GM19452 (cell line): ENCODE data around the gene CAPN15.

Experiments used
- ATAC-seq: cut with Tn5 transposase; IDR thresholded peaks from one replicate; pipeline ENCODE4 v1.9.1; 2021; ENCODE audit not compliant: unreplicated experiment

CAPN15 gene

DNA sequence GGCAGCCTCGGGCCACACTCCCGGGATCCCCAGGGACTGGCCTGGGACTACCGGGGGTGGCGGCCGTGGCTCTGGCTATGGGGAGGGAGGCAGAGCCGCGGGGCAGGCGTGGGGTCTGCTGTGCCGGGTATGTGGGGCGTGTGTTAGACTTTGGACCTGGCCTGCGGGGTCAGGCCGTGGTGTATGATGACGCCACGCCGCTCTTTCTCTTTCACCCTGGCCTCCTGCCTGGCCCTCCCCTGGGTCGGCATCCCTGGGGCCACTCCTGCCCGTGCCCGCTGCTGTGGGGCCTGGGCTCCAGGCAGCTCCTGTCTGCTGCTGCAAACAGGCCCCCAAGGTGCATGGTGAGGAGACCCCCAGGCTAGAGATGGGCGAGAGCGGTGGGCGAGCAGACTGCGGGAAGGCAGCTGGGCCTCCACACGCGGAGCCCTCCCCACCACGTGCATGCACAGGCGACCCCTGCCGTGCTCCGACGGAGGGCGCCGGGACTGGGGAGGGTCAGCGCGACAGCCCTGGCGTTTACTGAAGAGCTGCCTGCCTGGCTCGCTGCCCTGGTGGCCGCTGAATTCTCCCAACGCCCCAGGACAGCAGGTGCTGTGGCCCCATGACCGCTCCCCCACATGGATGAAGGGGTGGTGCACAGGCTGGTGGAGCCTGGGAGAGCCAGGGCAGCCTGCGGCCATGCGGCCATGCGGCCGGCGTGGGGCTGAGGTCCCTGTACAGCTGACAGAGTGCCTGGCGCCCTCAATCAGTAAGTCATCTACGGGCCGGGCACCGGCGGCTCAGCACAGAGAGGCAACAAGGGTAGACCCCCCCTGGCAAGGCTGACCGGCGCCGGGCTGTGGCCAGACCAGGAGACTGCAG is 16.0 kb downstream of the CAPN15 start:
- no peak for ATAC-seq

DNA sequence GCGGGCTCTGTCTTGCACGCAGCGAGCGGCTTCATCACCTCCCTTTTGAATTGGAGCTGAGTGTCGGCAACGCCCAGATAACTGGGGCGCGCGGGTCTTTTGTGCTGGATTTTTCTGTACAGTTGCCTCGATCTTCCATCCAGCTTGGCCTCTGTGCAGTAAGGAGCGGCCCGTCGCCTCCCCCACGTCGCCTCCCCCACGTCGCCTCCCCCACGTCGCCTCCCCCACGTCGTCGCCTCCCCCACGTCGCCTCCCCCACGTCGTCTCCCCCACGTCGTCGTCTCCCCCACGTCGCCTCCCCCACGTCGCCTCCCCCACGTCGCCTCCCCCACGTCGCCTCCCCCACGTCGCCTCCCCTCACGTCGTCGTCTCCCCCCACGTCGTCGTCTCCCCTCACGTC is 17.0 kb downstream of the CAPN15 start:
- ATAC-seq, result no peak

DNA sequence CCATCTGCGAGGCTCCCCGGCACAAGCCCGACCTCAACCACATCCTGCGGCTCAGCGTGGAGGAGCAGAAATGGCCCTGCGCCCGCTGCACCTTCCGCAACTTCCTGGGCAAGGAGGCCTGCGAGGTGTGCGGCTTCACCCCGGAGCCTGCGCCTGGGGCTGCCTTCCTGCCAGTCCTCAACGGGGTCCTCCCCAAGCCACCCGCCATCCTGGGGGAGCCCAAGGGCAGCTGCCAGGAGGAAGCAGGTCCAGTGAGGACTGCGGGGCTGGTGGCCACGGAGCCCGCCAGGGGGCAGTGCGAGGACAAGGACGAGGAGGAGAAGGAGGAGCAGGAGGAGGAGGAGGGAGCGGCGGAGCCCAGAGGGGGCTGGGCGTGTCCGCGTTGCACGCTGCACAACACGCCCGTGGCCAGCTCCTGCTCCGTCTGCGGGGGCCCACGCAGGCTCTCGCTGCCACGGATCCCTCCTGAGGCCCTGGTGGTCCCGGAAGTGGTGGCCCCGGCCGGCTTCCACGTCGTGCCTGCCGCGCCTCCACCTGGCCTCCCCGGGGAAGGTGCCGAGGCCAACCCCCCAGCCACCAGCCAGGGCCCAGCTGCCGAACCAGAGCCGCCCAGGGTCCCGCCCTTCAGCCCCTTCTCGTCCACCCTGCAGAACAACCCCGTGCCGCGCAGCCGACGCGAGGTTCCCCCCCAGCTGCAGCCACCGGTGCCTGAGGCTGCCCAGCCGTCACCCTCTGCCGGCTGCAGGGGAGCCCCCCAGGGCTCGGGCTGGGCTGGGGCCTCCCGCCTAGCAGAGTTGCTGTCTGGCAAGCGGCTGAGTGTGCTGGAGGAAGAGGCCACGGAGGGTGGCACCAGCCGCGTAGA is 19.6 kb downstream of the CAPN15 start:
- ATAC-seq, result no peak

DNA sequence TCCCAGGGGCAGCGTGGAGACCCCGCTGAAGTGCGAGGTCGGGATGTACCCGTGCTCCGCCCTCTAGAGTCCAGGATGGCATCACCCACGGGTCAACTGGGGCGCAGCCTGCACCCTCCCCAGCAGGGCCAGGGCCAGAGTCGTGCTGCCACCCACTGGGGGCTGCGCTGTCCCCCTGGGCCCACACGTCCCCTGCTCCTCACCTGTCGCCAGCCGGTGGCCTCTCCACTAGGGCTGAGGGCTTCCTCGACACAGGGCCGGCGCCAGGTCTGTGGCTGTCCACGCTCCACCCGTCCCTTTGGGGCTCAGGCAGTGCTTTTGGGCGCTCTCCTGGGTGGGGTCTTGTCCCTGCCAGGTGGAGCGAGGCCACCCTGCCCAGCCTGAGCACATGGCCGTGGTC is 21.1 kb downstream of the CAPN15 start:
- ATAC-seq, result no peak

DNA sequence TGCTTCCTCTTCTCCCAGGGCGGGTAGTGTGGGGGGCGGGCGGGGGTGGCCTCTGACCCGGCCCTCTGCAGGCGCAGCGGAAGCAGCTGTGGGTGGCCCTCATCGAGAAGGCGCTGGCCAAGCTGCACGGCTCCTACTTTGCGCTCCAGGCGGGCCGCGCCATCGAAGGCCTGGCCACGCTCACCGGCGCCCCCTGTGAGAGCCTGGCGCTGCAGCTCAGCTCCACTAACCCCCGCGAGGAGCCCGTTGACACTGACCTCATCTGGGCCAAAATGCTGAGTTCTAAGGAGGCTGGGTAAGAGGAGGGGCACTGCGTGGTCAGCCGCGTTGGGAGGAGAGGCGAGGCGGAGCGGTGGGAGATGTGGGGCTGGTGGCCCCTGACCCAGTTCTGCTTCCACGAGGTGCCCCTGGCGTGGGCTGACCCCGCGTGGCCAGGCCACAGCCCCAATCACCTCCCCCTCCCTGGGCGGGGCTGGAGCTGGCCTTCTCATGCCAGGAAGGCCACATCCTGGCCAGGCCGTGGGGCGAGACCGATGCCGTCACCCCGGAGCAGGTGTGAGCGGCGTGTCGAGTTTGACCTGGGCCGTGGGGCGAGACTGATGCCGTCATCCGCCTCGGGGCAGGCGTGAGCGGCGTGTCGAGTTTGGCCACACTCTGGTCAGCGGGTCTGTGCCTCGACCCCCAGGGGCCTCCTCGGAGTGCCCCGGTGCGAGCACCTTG is 22.2 kb downstream of the CAPN15 start:
- no peak for ATAC-seq

DNA sequence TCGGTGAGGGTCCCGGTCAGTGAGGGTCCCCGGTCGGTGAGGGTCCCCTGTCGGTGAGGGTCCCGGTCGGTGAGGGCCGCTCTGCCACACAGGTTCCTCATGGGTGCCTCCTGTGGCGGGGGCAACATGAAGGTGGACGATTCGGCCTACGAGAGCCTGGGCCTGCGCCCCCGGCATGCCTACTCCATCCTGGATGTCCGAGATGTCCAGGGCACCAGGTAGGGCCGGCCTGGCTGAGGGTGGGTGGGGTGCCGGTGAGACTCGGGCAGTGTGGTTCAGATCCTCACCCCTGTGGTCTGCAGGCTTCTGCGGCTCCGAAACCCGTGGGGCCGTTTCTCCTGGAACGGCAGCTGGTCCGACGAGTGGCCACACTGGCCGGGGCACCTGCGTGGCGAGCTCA is 23.7 kb downstream of the CAPN15 start:
- no peak for ATAC-seq

DNA sequence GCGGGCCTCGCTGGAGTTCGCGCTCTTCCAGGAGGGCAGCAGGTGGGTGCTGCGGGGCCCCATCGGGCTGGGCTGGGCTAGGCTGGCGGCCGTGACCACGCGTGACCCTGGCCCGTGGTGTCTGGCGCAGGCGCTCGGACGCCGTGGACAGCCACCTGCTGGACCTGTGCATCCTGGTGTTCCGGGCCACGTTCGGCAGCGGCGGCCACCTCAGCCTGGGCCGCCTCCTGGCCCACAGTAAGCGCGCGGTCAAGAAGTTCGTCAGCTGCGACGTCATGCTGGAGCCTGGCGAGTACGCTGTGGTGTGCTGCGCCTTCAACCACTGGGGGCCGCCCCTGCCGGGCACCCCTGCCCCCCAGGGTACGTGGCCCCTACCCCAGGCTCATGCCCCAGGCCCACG is 24.7 kb downstream of the CAPN15 start:
- no peak for ATAC-seq

DNA sequence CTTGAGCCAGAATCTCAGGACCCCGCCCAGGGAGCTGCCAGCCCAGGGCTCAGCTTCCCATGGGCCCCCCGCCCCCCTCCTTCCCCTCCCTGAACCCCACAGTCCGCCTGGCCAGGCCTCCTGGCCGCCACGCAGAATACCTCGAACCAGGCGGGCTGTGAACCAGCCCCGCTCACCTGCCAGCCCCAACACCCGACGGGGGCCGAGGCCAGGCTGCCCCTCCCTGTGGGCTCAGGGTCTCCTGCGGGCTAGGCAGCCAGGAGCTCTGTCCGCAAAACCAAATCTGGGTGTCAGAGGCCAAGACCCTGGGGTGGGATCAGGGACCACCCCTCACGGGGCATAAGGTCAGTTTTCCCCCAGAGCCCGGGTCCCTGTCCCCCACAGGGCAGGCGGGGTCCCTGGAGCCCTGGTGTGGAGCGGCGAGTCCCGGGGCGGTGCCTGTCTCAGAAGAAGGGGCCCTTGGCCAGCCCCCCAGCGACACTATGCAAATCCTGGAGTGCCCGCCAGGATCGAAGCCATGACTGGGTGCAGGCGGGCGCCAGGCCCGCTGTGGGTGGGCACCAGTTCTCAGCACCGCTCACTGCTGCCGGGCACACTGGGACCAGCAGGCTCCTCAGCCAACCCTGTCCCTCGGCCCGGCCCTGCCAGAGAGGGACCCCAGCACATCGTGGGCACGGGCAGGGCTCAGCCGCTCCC is 26.2 kb downstream of the CAPN15 start:
- ATAC-seq, result no peak

DNA sequence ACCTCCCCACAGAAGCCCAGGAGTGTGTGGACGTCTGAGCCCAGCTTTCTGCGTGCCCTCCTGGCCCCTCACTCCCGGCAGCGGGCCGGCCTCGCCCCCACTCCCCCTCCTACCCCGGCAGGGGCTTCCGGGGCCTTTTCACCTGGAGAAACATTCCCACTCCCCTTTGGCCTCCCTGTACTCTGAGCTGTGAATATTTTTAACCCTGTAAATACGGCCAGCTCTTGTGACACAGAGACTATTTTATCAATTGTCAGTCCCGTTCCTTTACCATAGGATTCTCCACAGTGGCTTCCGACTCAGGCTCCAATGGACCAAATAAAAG is 26.7 kb downstream of the CAPN15 start:
- no peak for ATAC-seq

DNA sequence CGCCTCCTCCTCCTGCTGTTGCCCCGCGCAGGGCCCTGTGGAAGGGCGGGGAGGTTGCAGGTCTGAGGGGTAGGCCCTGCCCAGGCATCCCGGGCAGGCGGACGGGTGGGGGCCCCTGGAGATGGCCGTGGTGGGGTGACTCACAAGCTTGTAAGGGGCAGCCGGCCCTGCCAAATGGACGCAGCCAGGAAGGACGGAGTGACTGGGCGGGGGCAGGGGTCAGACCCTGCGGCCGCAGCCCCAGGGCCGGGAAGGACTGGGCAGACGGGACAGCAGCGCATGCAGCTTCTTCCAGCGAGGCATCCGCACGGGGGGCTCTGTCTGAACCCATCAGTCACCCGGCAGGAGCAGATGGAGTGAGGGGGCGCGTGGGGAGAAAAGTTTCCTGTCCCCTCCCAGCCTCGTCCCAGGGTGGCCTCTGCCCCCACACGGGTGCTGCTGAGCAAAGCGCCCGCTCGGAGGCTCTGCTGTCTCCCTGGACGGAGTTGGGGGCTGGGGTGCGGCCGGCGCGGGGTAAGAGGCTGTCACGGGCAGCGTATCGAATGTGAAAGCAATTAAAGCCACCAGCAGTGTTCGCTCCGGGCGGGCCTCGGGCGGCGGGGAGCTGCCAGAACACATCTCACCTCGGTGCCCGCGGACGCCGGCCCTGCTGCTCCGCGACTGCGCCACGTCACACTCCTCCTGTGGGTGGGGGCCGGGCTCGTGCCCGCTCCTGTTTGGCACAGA is 27.3 kb downstream of the CAPN15 start:
- ATAC-seq, result no peak

DNA sequence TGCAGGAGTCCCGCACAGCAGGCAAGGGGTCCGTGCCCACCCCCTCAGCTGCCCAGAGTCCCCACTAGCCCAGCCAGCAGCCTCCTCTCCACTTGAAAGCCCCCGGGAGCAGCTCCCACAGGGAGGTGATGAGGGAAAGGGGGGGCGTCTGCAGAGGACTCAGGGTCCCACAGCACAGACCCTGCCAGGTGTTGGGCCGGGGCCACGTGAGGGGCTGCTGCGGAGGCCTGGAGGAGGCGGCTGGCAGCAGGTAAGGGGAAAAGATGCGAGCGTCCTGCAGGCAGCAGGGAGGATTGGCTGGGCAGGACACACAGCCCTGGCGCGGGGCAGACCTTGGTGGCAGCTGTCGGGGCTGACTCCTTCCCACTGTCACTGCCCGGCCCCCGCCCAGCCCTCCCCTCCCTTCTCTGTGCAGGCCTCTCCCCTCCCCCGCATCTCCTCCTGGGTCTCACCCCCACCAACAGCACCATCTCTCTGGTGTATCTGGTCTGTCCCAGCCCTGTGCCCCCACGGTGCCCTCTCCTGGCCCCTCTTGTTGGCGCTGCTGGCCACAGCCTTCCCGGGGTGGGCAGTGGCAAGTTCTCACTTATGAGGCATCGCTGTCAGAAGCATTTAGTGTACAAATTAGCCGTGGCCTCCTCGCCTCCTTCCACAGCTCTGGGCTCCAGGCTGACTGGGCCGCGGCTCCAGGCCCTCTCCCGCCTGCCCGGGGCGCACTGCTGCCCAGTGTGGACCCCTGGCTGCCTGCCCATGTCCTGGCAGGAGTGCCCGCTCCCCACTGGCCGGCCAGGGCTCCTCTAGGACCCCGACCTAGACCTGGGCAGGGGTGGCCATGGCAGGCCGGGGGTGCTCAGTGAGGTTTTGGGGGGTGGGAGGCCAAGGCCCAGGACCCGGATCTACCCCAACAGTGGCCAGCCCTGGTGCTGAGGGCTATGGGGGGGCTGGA is 28.3 kb downstream of the CAPN15 start:
- no peak for ATAC-seq

DNA sequence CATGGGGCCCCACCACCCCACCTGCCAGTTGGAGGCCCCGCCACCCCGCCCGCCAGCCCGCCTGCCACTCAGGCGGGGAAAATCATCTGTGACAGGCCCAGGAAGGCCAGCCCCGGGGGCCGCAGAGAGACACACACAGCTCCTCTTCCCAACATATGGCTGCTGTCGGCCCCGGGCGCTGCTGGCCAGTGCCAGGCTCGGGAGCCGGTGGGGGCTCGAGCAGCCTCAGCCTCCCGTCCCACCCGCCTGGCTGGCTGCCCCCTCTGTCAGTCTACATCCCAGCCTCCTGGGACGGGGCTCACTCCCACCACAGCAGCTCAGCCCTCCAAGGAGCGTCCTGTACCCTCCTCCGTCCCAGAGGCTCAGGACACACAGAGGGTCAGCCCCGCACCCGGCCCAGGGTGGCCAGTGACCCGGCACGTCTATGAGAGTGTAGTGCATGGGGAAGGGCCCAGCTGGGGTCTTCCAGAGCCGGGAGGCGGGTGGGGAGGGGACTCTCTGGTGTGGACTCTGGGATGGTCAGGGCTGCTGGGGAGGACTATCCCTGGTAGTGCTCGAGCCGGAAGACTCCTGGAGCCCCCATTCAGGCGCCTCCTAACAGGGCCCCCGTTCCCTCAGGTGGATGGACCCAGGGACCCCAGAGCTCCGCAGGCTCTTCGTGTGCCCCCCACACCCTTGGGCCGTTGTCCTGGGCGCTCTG is 29.1 kb downstream of the CAPN15 start:
- no peak for ATAC-seq

DNA sequence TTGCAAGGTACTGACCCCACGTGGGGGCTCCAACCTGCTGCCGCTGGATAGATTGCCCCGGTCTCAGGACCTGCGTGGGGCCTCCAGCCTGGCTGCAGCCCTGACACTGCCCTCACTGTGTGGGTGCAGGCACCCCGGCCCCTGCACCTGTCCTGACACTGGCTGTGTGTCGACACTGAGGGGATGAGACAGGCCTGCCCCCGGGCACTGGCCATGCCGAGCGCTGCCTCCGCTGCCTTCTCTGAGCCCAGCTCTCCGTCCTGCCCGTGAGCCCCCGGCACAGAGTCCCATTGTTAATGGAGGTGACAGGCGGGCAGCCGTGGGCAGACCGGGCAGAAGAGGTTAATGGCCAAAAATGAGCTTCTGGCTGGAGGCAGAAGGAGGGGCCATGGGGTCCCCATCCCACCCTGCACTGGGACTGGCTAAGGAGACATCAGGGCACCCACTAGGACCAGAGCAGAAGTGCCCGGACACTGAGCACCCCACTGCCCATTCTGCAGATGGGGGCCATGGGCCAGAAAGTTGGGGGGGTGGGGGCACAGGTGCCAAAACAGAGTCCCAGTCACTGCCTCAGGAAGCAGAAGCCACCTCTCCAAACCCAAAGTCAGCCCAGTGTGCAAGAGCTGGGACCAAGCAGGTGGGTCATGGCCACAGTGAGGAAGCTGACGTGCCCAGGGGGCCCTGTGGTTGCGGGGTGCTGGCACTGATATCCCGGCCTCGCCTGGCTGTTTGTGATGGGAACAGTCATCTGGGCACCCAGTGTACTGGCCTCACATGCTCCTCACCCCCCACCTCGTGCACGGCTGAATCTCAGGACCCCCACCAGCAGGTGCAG is 30.2 kb downstream of the CAPN15 start:
- ATAC-seq, result no peak

DNA sequence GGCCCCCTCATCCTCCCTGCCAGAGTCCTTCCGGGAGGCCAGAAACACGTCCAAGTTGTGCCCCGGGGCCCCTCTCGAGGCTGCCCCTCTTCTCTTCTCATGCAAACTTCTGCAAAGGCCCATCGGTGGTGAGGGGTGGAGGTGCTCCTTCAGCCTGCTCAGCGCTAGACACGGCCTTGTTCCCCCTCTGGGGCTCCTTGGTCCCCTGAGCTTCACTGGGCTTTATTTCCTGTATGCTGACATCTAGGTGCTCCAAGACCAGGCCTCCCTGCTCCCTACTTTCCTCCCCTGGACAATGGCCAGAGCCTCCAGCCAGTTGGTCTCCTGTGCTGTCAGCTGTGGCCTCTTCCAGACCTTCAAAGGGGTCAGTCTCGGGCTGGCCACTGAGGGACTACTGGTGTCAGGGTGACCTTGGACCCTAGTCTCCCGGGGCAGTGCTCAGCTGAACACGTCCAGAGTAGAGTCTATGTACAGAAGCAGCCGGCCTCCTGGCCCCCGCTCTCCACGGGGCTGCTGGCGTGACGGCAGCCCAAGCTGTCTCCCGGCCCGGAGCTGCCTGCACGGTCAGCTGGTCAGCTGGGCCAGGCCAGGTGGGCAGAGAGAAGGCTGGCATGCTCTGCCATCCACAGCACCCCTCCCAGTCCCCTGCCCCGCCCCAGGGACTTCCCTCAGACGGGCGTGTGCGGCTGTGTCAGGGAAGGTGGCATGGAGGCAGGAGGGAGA is 30.9 kb downstream of the CAPN15 start:
- no peak for ATAC-seq

DNA sequence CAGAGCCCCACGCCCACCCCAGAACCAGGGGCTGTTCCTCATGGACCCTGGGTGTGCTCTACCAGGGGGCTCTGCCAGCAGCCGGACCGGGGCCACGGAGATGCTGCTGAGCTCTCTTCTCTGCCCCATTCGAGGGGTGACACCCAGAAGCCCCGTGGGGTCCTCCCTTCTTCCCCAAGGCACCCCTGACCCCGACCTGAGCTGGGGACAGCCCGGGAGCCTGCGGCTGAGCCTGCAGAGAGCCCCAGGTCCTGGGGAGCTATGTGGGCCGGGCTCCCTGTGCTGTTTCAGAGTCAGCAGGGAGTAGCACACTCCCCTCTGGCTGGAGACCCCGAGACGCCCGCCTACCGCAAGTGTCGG is 31.5 kb downstream of the CAPN15 start:
- ATAC-seq, result no peak

DNA sequence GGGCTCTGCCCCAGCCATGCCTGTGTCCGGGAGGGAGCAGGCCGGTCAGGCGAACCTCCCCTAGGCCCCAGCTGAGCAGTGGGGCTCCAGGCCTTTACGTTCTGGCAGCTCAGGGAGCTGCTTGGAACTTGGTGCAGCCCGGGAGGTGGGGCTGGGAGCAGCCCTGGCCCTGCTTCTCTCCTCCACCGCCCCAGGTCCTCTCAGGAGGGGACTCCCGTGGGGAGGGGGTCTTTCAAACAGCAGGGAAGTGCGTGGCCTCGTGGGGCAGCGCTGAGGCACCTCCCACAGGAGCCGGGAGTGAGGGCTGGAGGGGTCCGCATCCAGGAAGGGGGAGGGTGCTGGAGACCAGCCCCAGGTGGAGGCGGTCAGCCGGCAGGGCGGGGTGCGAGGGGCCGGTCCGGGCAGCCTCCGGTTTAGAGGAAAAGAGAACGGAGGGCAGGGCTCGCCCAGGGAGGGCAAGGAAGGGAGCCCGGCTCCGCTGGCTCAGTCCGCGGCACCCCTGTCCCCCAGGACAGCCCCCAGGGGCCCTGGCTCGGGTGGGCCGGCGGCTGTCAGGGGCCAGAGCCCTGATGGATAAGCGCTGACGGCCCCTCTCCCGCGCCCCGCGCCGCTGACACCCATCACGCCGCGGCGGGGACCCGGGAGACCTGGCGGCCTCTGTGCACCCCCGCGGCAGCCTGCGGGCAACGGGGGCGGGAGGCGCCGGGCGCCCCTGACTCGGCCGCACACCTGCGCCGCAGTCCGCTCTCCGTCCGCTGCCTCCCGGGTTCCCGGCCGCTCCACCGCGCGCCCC is 32.1 kb downstream of the CAPN15 start:
- no peak for ATAC-seq
